ENCODE results near the gene EXOG.

DNA sequence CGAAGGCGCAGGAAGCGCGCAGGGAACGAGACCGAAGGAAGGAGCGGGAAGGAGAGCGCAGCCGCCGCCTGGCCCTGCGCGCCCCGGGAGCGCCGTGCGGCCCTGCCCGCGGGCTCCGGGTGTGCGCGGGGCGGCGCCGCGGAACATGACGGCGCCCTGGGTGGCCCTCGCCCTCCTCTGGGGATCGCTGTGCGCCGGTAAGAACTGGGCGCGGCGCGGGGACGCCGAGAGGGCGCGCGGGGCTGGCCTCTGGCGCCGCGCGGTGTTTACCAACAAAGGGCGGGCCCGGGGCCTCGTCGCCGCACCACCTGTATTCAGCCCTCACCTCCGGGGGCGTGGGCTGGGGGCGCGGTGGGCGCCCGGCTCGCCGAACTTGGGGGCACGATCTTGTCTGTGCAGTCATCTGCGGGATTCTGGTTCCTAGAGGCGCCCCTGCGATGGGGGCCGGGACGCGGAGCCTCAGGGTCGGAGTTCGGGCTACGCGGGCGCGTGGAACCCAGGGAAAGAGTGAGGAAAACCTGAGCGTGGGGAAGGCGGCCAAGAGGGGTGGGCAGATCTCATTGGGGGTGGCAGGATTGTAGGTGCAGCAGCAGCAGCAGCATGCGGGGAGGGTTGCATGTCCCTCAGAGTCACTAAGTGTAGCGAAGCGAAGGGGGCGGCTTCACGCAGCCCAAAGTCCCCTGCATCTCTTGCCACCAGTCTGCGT, 41.8 kb upstream of the EXOG start:
- TF ChIP-seq POLR2AphosphoS5 (IDR thresholded peaks at IDR 0.05; ENCODE audit: low read depth, low read length) (no peak), REST (IDR thresholded peaks at IDR 0.05; ENCODE audit: insufficient read depth in 1 of 2, low read depth in 2 of 2, low read length in 2 of 2) (no peak), TAF1 (IDR thresholded peaks at IDR 0.05; ENCODE audit: borderline replicate concordance, insufficient read depth, low read length) (peak; percentile 3; the same call in 1 of the 2 replicates)

Data from PFSK-1 (cell line).